GM23338 (cell line): ENCODE measurements around the gene GRAMD1B. TPM values are rescaled to one million over a fixed set of nuclear protein-coding genes. Genes with fewer than 3 reads are reported as not detected.

ENCODE experiments used
- ATAC-seq: fragments of 200-7000 bp; cut with Tn5 transposase; 3 replicates; pipeline ENCODE4 v1.9.1; 2020
- DNase-seq: peaks from one replicate; pipeline ENCODE4 v3.0.0-alpha.2; 2015; ENCODE audit warnings: low spot score
- H2AFZ ChIP-seq: fragments of 200-600 bp; sonication (generic); 2 replicates; pipeline ENCODE4 v1.8.0; 2016; ENCODE audit warnings: antibody characterized with exemption, mild to moderate bottlenecking, moderate library complexity
- H3F3A ChIP-seq: fragments of 200-600 bp; sonication (generic); replicated peaks from 2 replicates; pipeline ENCODE4 v1.8.0; 2017; ENCODE audit warnings: antibody characterized with exemption, mixed run types, low read depth
- H3K27ac ChIP-seq: fragments of 200-600 bp; sonication (generic); 2 replicates; pipeline ENCODE4 v1.6.1; 2016; ENCODE audit warnings: low read depth
- H3K27me3 ChIP-seq: fragments of 200-600 bp; sonication (generic); 2 replicates; pipeline ENCODE4 v1.8.0; 2016; ENCODE audit warnings: mild to moderate bottlenecking, mixed run types, moderate library complexity; ENCODE audit not compliant: insufficient read depth
- H3K36me3 ChIP-seq: fragments of 200-600 bp; sonication (generic); 2 replicates; pipeline ENCODE4 v1.8.0; 2016; ENCODE audit warnings: mild to moderate bottlenecking; ENCODE audit not compliant: insufficient read depth
- H3K4me1 ChIP-seq: fragments of 200-600 bp; sonication (generic); 2 replicates; pipeline ENCODE4 v1.8.0; 2016; ENCODE audit warnings: mild to moderate bottlenecking, moderate library complexity; ENCODE audit not compliant: insufficient read depth
- H3K4me2 ChIP-seq: fragments of 200-600 bp; sonication (generic); 2 replicates; pipeline ENCODE4 v1.7.1; 2017; ENCODE audit warnings: mixed run types
- H3K4me3 ChIP-seq: fragments of 200-600 bp; sonication (generic); 2 replicates; pipeline ENCODE4 v1.6.1; 2016; ENCODE audit warnings: mixed run types
- H3K79me2 ChIP-seq: fragments of 200-600 bp; sonication (generic); replicated peaks from 2 replicates; pipeline ENCODE4 v1.8.0; 2017; ENCODE audit warnings: mild to moderate bottlenecking; ENCODE audit not compliant: insufficient read depth
- H3K9me2 ChIP-seq: fragments of 200-600 bp; sonication (generic); 2 replicates; pipeline ENCODE4 v1.8.0; 2017; ENCODE audit not compliant: insufficient read depth
- H4K20me1 ChIP-seq: fragments of 200-600 bp; sonication (generic); replicated peaks from 2 replicates; pipeline ENCODE4 v1.8.0; 2017; ENCODE audit warnings: mild to moderate bottlenecking; ENCODE audit not compliant: insufficient read depth
- H3K27ac Mint-ChIP-seq: 2 replicates; pipeline ENCODE4 v1.8.0; 2020; ENCODE audit warnings: inconsistent platforms, mild to moderate bottlenecking, moderate library complexity, mixed read lengths
- H3K27me3 Mint-ChIP-seq: 3 replicates; pipeline ENCODE4 v1.8.0; 2022; ENCODE audit warnings: low read depth, mild to moderate bottlenecking, moderate library complexity, mixed read lengths, inconsistent platforms; ENCODE audit not compliant: insufficient read depth, poor library complexity
- H3K36me3 Mint-ChIP-seq: 3 replicates; pipeline ENCODE4 v1.8.0; 2021; ENCODE audit warnings: low read depth, mild to moderate bottlenecking, inconsistent platforms, moderate library complexity, mixed read lengths
- H3K4me1 Mint-ChIP-seq: 3 replicates; pipeline ENCODE4 v1.8.0; 2020; ENCODE audit warnings: mild to moderate bottlenecking, inconsistent platforms, mixed read lengths
- H3K4me3 Mint-ChIP-seq: 3 replicates; pipeline ENCODE4 v1.8.0; 2021; ENCODE audit warnings: moderate library complexity, mild to moderate bottlenecking, inconsistent platforms, mixed read lengths
- H3K9me3 Mint-ChIP-seq: 3 replicates; pipeline ENCODE4 v1.8.0; 2020; ENCODE audit warnings: moderate library complexity, mild to moderate bottlenecking, inconsistent platforms, mixed read lengths
- CREB1 ChIP-seq: fragments of 250-450 bp; sonication (Bioruptor Pico); IDR thresholded peaks from 2 replicates; pipeline ENCODE4 v1.5.0; 2020; ENCODE audit warnings: low read depth, mild to moderate bottlenecking, moderate library complexity
- EZH2 ChIP-seq: fragments of 200-600 bp; sonication (generic); IDR thresholded peaks from one replicate; pipeline ENCODE4 v1.8.0; 2017; ENCODE audit warnings: antibody characterized with exemption, mild to moderate bottlenecking, low read depth; ENCODE audit not compliant: unreplicated experiment
- EZH2phosphoT487 ChIP-seq: fragments of 200-600 bp; sonication (generic); IDR thresholded peaks from one replicate; pipeline ENCODE4 v1.8.1; 2018; ENCODE audit warnings: antibody characterized with exemption; ENCODE audit not compliant: unreplicated experiment
- JUNB ChIP-seq: IDR thresholded peaks from one replicate; pipeline ENCODE4 v1.6.1; 2016; ENCODE audit warnings: antibody characterized with exemption; ENCODE audit not compliant: unreplicated experiment
- NANOG ChIP-seq: IDR thresholded peaks from 2 replicates; pipeline ENCODE4 v1.6.1; 2016; ENCODE audit warnings: antibody characterized with exemption, borderline replicate concordance
- POLR2AphosphoS5 ChIP-seq: IDR thresholded peaks from 2 replicates; pipeline ENCODE4 v1.6.1; 2016; ENCODE audit warnings: antibody characterized with exemption, low read depth
- ZNF331 ChIP-seq: fragments of 250-450 bp; sonication (Bioruptor Pico); IDR thresholded peaks from 2 replicates; pipeline ENCODE4 v1.5.0; 2020; ENCODE audit warnings: low read depth, mild to moderate bottlenecking, moderate library complexity
- polyA plus RNA-seq: library from polyadenylated mRNA; unstranded; fragments of >200 nt; fragmentation: Nextera tagmentation; extraction: Ambion mirVana; gene quantifications from 2 replicates; pipeline ENCODE4 v1.2.1, GENCODE V29; 2016
- total RNA-seq: library from RNA; depleted of rRNA; stranded (reverse); fragments of >200 nt; shearing (Covaris generic); gene quantifications from 2 replicates; pipeline ENCODE4 v1.2.3, GENCODE V29; 2014
- TF ChIP-seq, protein P1 (sequence below): IDR thresholded peaks from one replicate; pipeline ENCODE4 v1.6.1; 2018; ENCODE audit warnings: antibody characterized with exemption; ENCODE audit not compliant: unreplicated experiment
- TF ChIP-seq, protein P2 (sequence below), 2 experiments: fragments of 200-600 bp in 1 of 2; sonication (generic) in 1 of 2; conservative IDR thresholded peaks; 2 replicates each; pipeline versions ENCODE4 v1.5.1 to v1.6.1; 2016 to 2017; ENCODE audit warnings: antibody characterized with exemption in 2 of 2, low read depth in 2 of 2, mild to moderate bottlenecking in 2 of 2, moderate library complexity in 1 of 2
- TF ChIP-seq, protein P3 (sequence below): fragments of 250-450 bp; sonication (Bioruptor Pico); IDR thresholded peaks from 2 replicates; pipeline ENCODE4 v1.5.0; 2020; ENCODE audit warnings: mild to moderate bottlenecking, moderate library complexity

GRAMD1B gene
- total and polyA plus RNA-seq, 2 experiments from 2014 or later, result 3.7 to 24.3 TPM

- TF ChIP-seq, protein P1, sequence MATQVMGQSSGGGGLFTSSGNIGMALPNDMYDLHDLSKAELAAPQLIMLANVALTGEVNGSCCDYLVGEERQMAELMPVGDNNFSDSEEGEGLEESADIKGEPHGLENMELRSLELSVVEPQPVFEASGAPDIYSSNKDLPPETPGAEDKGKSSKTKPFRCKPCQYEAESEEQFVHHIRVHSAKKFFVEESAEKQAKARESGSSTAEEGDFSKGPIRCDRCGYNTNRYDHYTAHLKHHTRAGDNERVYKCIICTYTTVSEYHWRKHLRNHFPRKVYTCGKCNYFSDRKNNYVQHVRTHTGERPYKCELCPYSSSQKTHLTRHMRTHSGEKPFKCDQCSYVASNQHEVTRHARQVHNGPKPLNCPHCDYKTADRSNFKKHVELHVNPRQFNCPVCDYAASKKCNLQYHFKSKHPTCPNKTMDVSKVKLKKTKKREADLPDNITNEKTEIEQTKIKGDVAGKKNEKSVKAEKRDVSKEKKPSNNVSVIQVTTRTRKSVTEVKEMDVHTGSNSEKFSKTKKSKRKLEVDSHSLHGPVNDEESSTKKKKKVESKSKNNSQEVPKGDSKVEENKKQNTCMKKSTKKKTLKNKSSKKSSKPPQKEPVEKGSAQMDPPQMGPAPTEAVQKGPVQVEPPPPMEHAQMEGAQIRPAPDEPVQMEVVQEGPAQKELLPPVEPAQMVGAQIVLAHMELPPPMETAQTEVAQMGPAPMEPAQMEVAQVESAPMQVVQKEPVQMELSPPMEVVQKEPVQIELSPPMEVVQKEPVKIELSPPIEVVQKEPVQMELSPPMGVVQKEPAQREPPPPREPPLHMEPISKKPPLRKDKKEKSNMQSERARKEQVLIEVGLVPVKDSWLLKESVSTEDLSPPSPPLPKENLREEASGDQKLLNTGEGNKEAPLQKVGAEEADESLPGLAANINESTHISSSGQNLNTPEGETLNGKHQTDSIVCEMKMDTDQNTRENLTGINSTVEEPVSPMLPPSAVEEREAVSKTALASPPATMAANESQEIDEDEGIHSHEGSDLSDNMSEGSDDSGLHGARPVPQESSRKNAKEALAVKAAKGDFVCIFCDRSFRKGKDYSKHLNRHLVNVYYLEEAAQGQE, result no peak
Measured at GRCh38 chr11:123388640-123389039, 41.4 kb upstream of the GRAMD1B start (continued).

GRCh38 chr11:123390146-123390545, 39.9 kb upstream of the GRAMD1B start:
- Histone ChIP-seq H3K27me3 (no peaks in the 10 kb centered on the region), H2AFZ (no peak overlapping the region), H3K9me2 (no peaks in the 10 kb centered on the region), H4K20me1 (no peaks in the 10 kb centered on the region), H3F3A (no peaks in the 10 kb centered on the region), H3K4me2 (no peak overlapping the region), H3K4me3 (no peak overlapping the region), H3K36me3 (no peaks in the 10 kb centered on the region), H3K27ac (no peak overlapping the region), H3K4me1 (peaks cover 4% of the 10 kb centered on the region; the same call in 1 of the 2 replicates), H3K79me2 (no peaks in the 10 kb centered on the region)
- Mint-ChIP-seq H3K27me3 (peaks cover 3% of the 10 kb centered on the region), H3K4me3 (no peak overlapping the region), H3K9me3 (no peaks in the 10 kb centered on the region), H3K36me3 (no peaks in the 10 kb centered on the region), H3K4me1 (0 out of 3 replicates have a peak, but pooled peaks cover 2% of the 10 kb centered on the region), H3K27ac (no peak overlapping the region)
- ATAC-seq (no peak), DNase-seq (no peak)
- TF ChIP-seq, protein P2, sequence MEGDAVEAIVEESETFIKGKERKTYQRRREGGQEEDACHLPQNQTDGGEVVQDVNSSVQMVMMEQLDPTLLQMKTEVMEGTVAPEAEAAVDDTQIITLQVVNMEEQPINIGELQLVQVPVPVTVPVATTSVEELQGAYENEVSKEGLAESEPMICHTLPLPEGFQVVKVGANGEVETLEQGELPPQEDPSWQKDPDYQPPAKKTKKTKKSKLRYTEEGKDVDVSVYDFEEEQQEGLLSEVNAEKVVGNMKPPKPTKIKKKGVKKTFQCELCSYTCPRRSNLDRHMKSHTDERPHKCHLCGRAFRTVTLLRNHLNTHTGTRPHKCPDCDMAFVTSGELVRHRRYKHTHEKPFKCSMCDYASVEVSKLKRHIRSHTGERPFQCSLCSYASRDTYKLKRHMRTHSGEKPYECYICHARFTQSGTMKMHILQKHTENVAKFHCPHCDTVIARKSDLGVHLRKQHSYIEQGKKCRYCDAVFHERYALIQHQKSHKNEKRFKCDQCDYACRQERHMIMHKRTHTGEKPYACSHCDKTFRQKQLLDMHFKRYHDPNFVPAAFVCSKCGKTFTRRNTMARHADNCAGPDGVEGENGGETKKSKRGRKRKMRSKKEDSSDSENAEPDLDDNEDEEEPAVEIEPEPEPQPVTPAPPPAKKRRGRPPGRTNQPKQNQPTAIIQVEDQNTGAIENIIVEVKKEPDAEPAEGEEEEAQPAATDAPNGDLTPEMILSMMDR (conservative IDR thresholded peaks at IDR 0.05; ENCODE audit: low read depth in 2 of 2), result no peak
- TF ChIP-seq POLR2AphosphoS5 (no peak), JUNB (no peak), EZH2phosphoT487 (no peak), NANOG (no peak), CREB1 (no peak), ZNF331 (CRISPR knock-in tag) (no peak), EZH2 (no peak)
- TF ChIP-seq, protein P3, sequence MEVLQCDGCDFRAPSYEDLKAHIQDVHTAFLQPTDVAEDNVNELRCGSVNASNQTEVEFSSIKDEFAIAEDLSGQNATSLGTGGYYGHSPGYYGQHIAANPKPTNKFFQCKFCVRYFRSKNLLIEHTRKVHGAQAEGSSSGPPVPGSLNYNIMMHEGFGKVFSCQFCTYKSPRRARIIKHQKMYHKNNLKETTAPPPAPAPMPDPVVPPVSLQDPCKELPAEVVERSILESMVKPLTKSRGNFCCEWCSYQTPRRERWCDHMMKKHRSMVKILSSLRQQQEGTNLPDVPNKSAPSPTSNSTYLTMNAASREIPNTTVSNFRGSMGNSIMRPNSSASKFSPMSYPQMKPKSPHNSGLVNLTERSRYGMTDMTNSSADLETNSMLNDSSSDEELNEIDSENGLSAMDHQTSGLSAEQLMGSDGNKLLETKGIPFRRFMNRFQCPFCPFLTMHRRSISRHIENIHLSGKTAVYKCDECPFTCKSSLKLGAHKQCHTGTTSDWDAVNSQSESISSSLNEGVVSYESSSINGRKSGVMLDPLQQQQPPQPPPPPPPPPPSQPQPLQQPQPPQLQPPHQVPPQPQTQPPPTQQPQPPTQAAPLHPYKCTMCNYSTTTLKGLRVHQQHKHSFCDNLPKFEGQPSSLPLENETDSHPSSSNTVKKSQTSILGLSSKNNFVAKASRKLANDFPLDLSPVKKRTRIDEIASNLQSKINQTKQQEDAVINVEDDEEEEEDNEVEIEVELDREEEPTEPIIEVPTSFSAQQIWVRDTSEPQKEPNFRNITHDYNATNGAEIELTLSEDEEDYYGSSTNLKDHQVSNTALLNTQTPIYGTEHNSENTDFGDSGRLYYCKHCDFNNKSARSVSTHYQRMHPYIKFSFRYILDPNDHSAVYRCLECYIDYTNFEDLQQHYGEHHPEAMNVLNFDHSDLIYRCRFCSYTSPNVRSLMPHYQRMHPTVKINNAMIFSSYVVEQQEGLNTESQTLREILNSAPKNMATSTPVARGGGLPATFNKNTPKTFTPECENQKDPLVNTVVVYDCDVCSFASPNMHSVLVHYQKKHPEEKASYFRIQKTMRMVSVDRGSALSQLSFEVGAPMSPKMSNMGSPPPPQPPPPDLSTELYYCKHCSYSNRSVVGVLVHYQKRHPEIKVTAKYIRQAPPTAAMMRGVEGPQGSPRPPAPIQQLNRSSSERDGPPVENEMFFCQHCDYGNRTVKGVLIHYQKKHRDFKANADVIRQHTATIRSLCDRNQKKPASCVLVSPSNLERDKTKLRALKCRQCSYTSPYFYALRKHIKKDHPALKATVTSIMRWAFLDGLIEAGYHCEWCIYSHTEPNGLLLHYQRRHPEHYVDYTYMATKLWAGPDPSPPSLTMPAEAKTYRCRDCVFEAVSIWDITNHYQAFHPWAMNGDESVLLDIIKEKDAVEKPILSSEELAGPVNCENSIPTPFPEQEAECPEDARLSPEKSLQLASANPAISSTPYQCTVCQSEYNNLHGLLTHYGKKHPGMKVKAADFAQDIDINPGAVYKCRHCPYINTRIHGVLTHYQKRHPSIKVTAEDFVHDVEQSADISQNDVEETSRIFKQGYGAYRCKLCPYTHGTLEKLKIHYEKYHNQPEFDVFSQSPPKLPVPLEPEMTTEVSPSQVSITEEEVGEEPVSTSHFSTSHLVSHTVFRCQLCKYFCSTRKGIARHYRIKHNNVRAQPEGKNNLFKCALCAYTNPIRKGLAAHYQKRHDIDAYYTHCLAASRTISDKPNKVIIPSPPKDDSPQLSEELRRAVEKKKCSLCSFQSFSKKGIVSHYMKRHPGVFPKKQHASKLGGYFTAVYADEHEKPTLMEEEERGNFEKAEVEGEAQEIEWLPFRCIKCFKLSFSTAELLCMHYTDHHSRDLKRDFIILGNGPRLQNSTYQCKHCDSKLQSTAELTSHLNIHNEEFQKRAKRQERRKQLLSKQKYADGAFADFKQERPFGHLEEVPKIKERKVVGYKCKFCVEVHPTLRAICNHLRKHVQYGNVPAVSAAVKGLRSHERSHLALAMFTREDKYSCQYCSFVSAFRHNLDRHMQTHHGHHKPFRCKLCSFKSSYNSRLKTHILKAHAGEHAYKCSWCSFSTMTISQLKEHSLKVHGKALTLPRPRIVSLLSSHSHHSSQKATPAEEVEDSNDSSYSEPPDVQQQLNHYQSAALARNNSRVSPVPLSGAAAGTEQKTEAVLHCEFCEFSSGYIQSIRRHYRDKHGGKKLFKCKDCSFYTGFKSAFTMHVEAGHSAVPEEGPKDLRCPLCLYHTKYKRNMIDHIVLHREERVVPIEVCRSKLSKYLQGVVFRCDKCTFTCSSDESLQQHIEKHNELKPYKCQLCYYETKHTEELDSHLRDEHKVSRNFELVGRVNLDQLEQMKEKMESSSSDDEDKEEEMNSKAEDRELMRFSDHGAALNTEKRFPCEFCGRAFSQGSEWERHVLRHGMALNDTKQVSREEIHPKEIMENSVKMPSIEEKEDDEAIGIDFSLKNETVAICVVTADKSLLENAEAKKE (CRISPR knock-in tag), result no peak
- TF ChIP-seq, protein P1, result no peak
